ENCODE data around the gene NIF3L1.

Gene NIF3L1, protein sequence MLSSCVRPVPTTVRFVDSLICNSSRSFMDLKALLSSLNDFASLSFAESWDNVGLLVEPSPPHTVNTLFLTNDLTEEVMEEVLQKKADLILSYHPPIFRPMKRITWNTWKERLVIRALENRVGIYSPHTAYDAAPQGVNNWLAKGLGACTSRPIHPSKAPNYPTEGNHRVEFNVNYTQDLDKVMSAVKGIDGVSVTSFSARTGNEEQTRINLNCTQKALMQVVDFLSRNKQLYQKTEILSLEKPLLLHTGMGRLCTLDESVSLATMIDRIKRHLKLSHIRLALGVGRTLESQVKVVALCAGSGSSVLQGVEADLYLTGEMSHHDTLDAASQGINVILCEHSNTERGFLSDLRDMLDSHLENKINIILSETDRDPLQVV

GRCh38 chr2:200888704-200889625 lies at the start of gene NIF3L1, which contains the start of gene PPIL3:
Gene NIF3L1, plus strand, starts transcription at chr2:200889371. Its CDS starts 2,573 bp downstream, at chr2:200891944.
Gene PPIL3, minus strand, starts transcription at chr2:200889077. Its CDS starts 1,462 bp downstream, at chr2:200887615.
- DNase-seq, result peak; percentile 94 to 96

DNA sequence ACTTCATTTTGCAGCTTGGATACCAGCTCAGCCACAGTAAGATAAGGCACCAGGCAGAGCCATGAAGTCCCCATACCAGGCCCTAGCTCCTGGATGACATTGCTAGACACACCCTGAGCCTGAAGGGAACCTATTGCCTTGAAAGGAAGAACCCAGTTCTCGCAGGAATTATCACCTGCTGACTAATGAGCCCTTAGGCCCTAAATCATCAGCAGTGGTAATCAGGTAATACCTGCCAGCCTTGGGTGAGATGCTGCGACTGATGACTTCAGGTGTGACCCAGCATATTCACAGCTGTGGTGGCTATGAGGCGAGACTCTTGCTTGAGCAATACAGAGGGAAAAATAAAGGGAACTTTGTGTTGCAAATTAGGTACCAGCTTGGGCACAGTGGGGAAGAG lies 49.7 kb upstream of the NIF3L1 start:
- no peak for DNase-seq

GRCh38 chr2:200843993-200844948 lies 44.9 kb upstream of the NIF3L1 start:
- DNase-seq, result no peak

- DNase-seq, result no peak
These were observed 44.0 kb upstream of the NIF3L1 start for GRCh38 chr2:200845194-200845593.

DNA sequence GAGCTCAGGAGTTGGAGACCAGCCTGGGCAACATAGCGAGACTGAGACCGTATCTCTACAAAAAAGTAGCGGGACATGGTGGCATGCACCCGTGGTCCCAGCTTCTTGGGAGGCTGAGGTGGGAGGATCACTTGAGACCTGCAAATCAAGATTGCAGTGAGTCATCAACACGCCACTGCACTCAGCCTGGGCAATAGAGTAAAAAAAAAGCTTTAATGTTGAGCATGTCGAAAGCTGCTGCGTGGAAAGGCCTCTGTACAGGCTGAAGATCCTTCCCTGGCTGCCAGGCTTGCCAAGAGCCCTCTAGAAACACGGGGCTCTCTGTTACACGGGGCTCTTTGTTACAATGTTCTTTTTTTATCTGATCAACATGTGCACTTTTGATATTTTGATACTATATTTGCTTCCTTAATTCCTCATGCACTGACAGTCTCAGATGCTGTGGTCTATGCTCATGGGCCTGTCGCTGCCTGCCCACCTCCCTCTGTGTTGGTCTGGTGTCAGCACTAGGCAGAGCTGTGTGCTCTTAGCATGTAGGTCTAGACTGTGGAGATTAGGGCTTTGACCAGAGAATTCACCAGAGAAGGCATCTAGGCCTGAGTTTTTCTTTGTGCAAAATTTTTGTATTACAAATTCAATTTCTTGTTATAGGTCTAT lies 43.4 kb upstream of the NIF3L1 start:
- no peak for DNase-seq

DNA sequence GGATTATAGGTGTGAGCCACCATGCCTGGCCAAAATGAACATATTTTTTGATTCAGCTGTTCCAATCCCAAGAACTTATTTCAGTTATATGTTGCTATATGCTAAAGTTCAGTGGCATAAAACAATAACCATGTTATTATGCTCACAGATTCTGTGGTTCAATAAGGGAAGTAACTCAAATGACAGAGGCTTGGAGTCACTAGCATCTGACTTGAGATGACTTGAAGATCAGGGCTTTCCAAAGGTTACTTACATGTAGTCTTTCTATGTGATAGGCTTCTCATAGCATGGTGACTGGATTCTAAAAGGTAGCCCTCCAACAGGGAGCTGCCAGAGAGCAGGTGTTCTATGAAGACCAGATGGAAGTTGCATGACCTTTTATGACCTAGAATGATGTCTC lies 41.9 kb upstream of the NIF3L1 start:
- DNase-seq, result no peak

DNA sequence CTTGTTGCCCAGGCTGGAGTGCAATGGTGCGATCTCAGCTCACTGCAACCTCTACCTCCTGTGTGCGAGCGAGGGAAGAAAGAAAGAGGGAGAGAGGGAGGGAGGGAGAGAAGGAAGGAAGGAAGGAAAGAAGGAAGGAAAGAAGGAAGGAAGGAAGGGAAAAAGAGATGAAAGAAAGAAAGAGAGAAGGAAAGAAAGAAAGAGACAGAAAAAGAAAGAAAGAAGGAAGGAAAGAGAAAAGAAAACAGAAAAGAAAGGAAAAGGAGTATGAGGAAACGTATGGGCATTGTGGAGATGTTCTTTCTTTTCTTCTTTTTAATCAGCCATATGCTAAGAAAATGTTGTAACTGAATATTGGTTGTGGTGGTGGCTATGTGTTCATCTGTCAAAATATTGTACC lies 41.2 kb upstream of the NIF3L1 start:
- no peak for DNase-seq

GRCh38 chr2:200850512-200851256 lies 38.5 kb upstream of the NIF3L1 start:
- no peak for DNase-seq

DNA sequence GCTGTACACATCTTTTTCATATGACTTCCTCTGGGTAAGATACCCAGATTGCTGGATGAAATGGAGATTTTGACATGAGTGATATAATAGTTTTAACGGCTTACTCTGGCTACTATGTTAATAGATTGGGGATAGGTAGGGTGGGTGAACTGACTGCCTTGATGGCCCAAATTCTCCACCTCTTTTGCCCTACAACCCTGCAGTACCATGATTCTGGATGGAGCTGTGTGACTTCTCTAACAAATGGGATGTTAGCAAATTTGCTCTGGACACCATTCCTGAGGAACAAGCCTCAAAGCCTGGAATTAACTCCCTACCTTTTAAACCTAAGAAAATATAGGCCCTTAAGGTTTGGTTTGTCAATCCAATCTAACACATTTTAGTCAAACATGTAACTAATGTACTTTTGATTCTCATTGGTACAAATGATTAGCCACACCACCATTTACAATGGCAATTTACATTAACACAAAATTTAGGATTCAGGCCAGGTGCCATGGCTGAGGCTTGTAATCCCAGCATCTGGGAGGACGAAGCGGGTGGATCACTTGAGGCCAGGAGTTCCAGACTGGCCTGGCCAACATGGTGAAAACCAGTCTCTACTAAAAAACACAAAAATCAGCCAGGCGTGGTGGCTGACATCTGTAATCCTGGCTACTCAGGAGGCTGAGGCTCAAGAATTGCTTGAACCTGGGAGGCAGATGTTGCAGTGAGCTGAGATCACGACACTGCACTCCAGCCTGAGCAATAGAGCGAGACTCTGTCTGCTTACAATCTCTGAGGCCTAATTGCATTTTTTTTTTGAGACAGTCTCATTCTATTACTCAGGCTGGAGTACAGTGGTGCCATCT lies 37.5 kb upstream of the NIF3L1 start:
- DNase-seq, result no peak

DNA sequence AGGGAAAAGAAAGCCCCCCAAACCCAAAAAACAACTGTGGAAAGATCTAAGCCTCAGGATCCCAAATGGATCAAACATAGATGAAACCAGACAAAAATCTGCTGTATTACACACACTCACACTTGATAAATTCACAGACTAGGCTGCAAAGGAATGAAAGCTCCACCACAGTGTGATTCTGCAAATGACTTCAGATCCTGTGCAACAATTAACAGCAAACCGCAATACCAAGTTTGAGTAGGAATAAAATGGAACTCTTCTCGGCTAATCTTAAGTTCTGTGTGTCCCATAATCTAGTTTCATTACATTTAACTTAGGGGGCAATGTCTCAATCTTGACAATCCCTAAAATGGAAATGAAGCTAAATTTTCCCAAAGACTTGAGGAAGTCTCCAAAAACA lies 36.6 kb upstream of the NIF3L1 start:
- DNase-seq, result no peak

GRCh38 chr2:200856806-200857205 lies 32.4 kb upstream of the NIF3L1 start:
- DNase-seq, result no peak

DNA sequence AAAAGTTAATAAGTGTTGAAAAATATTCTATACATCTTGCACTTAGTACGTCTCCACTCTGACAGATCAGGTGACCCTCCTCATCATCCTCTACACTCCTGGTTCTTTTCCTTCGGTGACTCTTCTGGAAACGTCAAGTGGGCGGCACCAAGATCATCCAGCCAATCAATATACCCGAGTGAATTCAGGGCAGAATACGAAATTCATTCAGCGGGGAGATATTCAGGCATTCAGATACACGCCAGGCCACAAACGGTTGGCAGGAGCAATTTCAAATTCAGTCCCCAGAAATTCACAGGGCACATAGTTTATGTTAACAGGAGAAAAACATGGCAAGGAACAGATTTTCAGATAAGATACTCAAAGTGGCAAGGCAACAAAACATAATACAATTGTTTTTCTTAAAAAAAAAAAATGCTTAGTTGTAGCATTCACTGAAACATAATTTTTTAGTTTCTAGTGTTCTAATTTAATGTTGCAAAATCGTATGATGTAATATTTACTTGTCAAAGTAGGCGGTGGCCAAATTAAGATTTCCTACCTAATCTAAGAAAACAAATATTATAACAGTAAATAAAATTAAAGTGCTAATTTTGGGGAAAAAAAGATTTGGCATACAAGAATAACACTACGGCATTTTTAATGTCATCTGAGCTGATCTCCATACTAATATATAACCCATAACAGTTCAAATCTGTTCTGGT lies 28.9 kb upstream of the NIF3L1 start:
- peak; percentile 15 to 19 for DNase-seq

DNA sequence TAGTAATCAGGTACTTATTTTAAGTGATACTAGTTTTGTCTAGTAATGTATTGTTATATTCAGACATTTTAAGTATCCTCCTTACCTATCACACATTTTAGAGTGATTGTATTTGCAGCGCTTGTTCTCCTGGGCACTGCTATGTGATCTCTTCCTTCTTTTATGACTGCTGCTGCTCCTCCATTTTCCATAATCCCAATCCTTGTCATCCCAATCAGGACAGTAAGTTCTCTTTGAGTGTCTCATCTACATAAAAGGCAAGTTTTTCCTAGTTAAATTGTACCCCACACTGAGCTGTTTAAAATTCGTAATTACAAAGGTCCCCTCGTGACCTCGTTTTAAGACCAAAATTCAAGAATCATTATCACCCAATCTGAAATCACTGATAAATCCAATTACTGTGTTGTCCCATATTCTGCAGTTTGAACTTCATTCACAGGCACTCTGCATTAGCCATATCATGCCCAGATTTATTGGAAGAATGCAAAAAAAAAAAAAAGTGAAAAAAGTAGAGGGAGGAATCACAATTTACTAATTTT lies 27.5 kb upstream of the NIF3L1 start:
- no peak for DNase-seq

GRCh38 chr2:200862532-200863000 lies 26.6 kb upstream of the NIF3L1 start:
- DNase-seq, result peak; percentile 30 to 71

DNA sequence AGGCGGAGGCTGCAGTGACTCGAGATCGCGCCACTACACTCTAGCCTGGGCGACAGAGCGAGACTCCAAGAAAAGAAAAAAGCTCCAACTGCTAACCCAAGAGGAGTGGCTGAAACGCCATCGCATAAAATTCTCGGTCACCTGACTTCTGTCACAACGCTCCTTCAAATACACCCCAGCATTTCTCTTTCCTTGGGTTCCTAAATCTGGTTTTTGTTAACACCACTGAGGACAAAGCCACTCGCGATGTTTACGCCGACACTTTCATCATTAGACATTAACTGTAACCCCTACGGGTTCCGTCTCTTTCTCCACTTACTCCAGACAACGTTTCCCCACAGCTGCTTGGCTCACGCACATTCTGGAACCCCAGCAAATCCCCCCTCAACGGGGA lies 25.4 kb upstream of the NIF3L1 start:
- no peak for DNase-seq

- DNase-seq, result peak; percentile 97
These were observed 24.8 kb upstream of the NIF3L1 start, which contains the start of gene CLK1 for GRCh38 chr2:200864176-200865034. Gene CLK1, minus strand, starts transcription at chr2:200864658. Its CDS starts 2,796 bp downstream, at chr2:200861862.

DNA sequence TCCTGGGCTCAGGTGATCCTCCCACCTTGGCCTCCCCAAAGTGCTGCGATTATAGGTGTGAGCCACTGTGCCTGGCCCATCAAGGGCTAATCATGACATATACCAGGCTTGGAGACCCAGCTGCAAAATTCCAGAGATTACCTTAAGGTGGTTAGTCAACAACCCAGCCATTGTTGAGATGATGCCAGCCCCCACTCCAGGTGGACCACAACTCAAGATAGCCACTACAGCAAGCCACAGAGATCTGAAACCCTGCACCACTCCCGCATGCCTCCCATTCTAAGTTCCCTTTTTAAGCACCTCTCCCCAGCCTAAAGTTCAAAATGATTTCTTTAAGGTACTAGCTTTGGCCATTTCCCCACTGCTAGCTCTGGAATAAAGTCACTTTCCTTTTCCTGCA lies 20.2 kb upstream of the NIF3L1 start:
- no peak for DNase-seq

GRCh38 chr2:200871151-200871550 lies 18.0 kb upstream of the NIF3L1 start:
- no peak for DNase-seq

All from stimulated activated CD4-positive, alpha-beta T cell treated with anti-CD3 and anti-CD28 coated beads, Interleukin-4, amount 100 ng/mL, for 4 hours (primary cell).